BLaER1 treated with 17β-estradiol and CSF1 and Interleukin-3, amounts not matched to agents 10 nM and 100 nM (cell line): Measurements from ENCODE around the gene EPHA2.
"Not testable (repeated sequence)": the region's sequence is repeated elsewhere in the genome, so short reads cannot be mapped to it uniquely, and the experiment has no call there.

Source experiments
- H3K27ac ChIP-seq, 11 experiments: shearing (Covaris generic); formaldehyde crosslinking; 2 replicates each; pipeline ENCODE4 v1.8.1; 2022
- H3K27me3 ChIP-seq, 11 experiments: shearing (Covaris generic); formaldehyde crosslinking; 2 replicates each; pipeline ENCODE4 v1.8.1; 2022
- H3K36me3 ChIP-seq, 11 experiments: shearing (Covaris generic); formaldehyde crosslinking; 2 replicates each; pipeline ENCODE4 v1.8.1; 2022
- H3K4me1 ChIP-seq, 10 experiments: shearing (Covaris generic); formaldehyde crosslinking; 2 replicates each; pipeline ENCODE4 v1.8.1; 2022
- H3K4me2 ChIP-seq, 11 experiments: shearing (Covaris generic); formaldehyde crosslinking; 2 replicates each; pipeline ENCODE4 v1.8.1; 2022
- H3K4me3 ChIP-seq, 10 experiments: shearing (Covaris generic); formaldehyde crosslinking; 2 replicates each; pipeline ENCODE4 v1.8.1; 2022
- H3K9ac ChIP-seq, 11 experiments: shearing (Covaris generic); formaldehyde crosslinking; 2 replicates each; pipeline ENCODE4 v1.8.1; 2022
- H3K9me3 ChIP-seq, 11 experiments: shearing (Covaris generic); formaldehyde crosslinking; replicated peaks in 1 of 11; 2 replicates each; pipeline ENCODE4 v1.8.1; 2022
- H4K20me1 ChIP-seq, 11 experiments: shearing (Covaris generic); formaldehyde crosslinking; 2 replicates each; pipeline ENCODE4 v1.8.1; 2022
- Cebpa-rat ChIP-seq, 11 experiments: shearing (Covaris generic); IDR thresholded peaks; 2 replicates each; pipeline ENCODE4 v1.8.1; 2022

EPHA2 gene

GRCh38 chr1:16167331-16168143, 11.7 kb upstream of the EPHA2 start:
- TF ChIP-seq Cebpa-rat (IDR thresholded peaks at IDR 0.05): no peak
- peaks cover 35 to 56% (median 53%) of the 10 kb centered on the region in 10 experiments for H3K4me1 ChIP-seq
- no peaks in the 10 kb centered on the region for H3K9me3 ChIP-seq
- peaks cover 0 to 12% (median 0%) of the 10 kb centered on the region in 11 experiments; a peak in 2 of 22 replicates for H4K20me1 ChIP-seq
- peak overlapping the region; percentile 81 to 94 (median 87) for H3K4me2 ChIP-seq
- peak overlapping the region; percentile 30 to 65 (median 45); a peak in 16 of 20 replicates for H3K4me3 ChIP-seq
- H3K9ac ChIP-seq: peak overlapping the region in 7 of 11 experiments; percentile 5 to 68 (median 30); a peak in 3 of 22 replicates
- H3K36me3 ChIP-seq: no peaks in the 10 kb centered on the region
- H3K27me3 ChIP-seq: peaks cover 21 to 46% (median 37%) of the 10 kb centered on the region in 11 experiments; a peak in 21 of 22 replicates
- no peak overlapping the region for H3K27ac ChIP-seq

- Histone ChIP-seq H3K9ac (no peak overlapping the region), H3K27me3 (peaks cover 21 to 59% (median 49%) of the 10 kb centered on the region in 11 experiments; a peak in 21 of 22 replicates), H3K4me3 (no peak overlapping the region), H3K9me3 (no peaks in the 10 kb centered on the region), H3K36me3 (no peaks in the 10 kb centered on the region), H3K4me1 (peaks cover 45 to 67% (median 65%) of the 10 kb centered on the region in 10 experiments), H4K20me1 (peaks cover 0 to 14% (median 0%) of the 10 kb centered on the region in 11 experiments; a peak in 3 of 22 replicates), H3K4me2 (no peak overlapping the region), H3K27ac (no peak overlapping the region)
- TF ChIP-seq Cebpa-rat (IDR thresholded peaks at IDR 0.05): no peak
These were observed 10.2 kb upstream of the EPHA2 start for GRCh38 chr1:16166117-16166516.

- H3K36me3 ChIP-seq: no peaks in the 10 kb centered on the region
- peaks cover 21 to 58% (median 49%) of the 10 kb centered on the region in 11 experiments; a peak in 21 of 22 replicates for H3K27me3 ChIP-seq
- peaks cover 48 to 73% (median 66%) of the 10 kb centered on the region in 10 experiments for H3K4me1 ChIP-seq
- H3K9ac ChIP-seq: no peak overlapping the region
- H3K9me3 ChIP-seq: no peaks in the 10 kb centered on the region
- H3K4me2 ChIP-seq: peak overlapping the region in 10 of 11 experiments; percentile 9 to 91 (median 41); a peak in 17 of 22 replicates
- no peak overlapping the region for H3K4me3 ChIP-seq
- no peak for TF ChIP-seq Cebpa-rat (IDR thresholded peaks at IDR 0.05)
- H4K20me1 ChIP-seq: peaks cover 0 to 14% (median 0%) of the 10 kb centered on the region in 11 experiments; a peak in 4 of 22 replicates
- H3K27ac ChIP-seq: no peak overlapping the region
These were observed 9.7 kb upstream of the EPHA2 start for GRCh38 chr1:16165548-16165947.

- H3K36me3 ChIP-seq: no peaks in the 10 kb centered on the region
- H3K4me3 ChIP-seq: no peak overlapping the region
- H3K4me1 ChIP-seq: peaks cover 54 to 78% (median 67%) of the 10 kb centered on the region in 10 experiments
- TF ChIP-seq Cebpa-rat (IDR thresholded peaks at IDR 0.05): no peak
- H3K9me3 ChIP-seq: no peaks in the 10 kb centered on the region
- no peak overlapping the region for H3K27ac ChIP-seq
- peak overlapping the region in 10 of 11 experiments; percentile 27 to 91 (median 44); a peak in 20 of 22 replicates for H3K4me2 ChIP-seq
- H4K20me1 ChIP-seq: peaks cover 0 to 14% (median 0%) of the 10 kb centered on the region in 11 experiments; a peak in 4 of 22 replicates
- H3K9ac ChIP-seq: no peak overlapping the region
- peaks cover 21 to 54% (median 48%) of the 10 kb centered on the region in 11 experiments; a peak in 21 of 22 replicates for H3K27me3 ChIP-seq
These were observed 9.2 kb upstream of the EPHA2 start for GRCh38 chr1:16165073-16165364.

GRCh38 chr1:16164213-16165072, 8.6 kb upstream of the EPHA2 start:
- Histone ChIP-seq H3K9ac (no peak overlapping the region), H3K27ac (no peak overlapping the region), H3K9me3 (no peaks in the 10 kb centered on the region), H3K4me1 (peaks cover 54 to 83% (median 71%) of the 10 kb centered on the region in 10 experiments), H3K4me3 (no peak overlapping the region), H3K27me3 (peaks cover 21 to 49% (median 43%) of the 10 kb centered on the region in 11 experiments; a peak in 21 of 22 replicates), H3K36me3 (no peaks in the 10 kb centered on the region), H4K20me1 (peaks cover 0 to 14% (median 0%) of the 10 kb centered on the region in 11 experiments; a peak in 4 of 22 replicates), H3K4me2 (peak overlapping the region; percentile 27 to 91 (median 45); a peak in 21 of 22 replicates)
- TF ChIP-seq Cebpa-rat (IDR thresholded peaks at IDR 0.05): no peak

GRCh38 chr1:16163608-16164212, 7.8 kb upstream of the EPHA2 start:
- Histone ChIP-seq H4K20me1 (peaks cover 0 to 22% (median 0%) of the 10 kb centered on the region in 11 experiments; a peak in 6 of 22 replicates), H3K27me3 (peaks cover 14 to 48% (median 35%) of the 10 kb centered on the region in 11 experiments; a peak in 21 of 22 replicates), H3K4me1 (peaks cover 54 to 83% (median 71%) of the 10 kb centered on the region in 10 experiments), H3K4me2 (peak overlapping the region; percentile 27 to 91 (median 45); a peak in 20 of 22 replicates)
- not testable (repeated sequence) for H3K27ac ChIP-seq, H3K4me3 ChIP-seq, H3K9me3 ChIP-seq, H3K36me3 ChIP-seq, H3K9ac ChIP-seq

- Histone ChIP-seq H3K9ac (peak overlapping the region in 4 of 11 experiments; percentile 9 to 42 (median 20); a peak in 3 of 22 replicates), H3K36me3 (no peaks in the 10 kb centered on the region), H3K4me2 (peak overlapping the region; percentile 75 to 98 (median 89)), H4K20me1 (peaks cover 0 to 27% (median 0%) of the 10 kb centered on the region in 11 experiments; a peak in 6 of 22 replicates), H3K27me3 (peaks cover 2 to 43% (median 23%) of the 10 kb centered on the region in 11 experiments; a peak in 19 of 22 replicates), H3K4me3 (peak overlapping the region in 6 of 10 experiments; percentile 8 to 53 (median 28); a peak in 9 of 20 replicates), H3K27ac (no peak overlapping the region), H3K9me3 (no peaks in the 10 kb centered on the region), H3K4me1 (peaks cover 57 to 85% (median 74%) of the 10 kb centered on the region in 10 experiments)
- TF ChIP-seq Cebpa-rat (IDR thresholded peaks at IDR 0.05): no peak
These were observed 6.4 kb upstream of the EPHA2 start for GRCh38 chr1:16162163-16162822.

GRCh38 chr1:16161717-16162116, 5.8 kb upstream of the EPHA2 start:
- TF ChIP-seq Cebpa-rat (IDR thresholded peaks at IDR 0.05): no peak
- peak overlapping the region; percentile 75 to 98 (median 89) for H3K4me2 ChIP-seq
- peaks cover 0 to 33% (median 5%) of the 10 kb centered on the region in 11 experiments; a peak in 8 of 22 replicates for H4K20me1 ChIP-seq
- no peaks in the 10 kb centered on the region for H3K9me3 ChIP-seq
- no peaks in the 10 kb centered on the region for H3K36me3 ChIP-seq
- peaks cover 63 to 91% (median 79%) of the 10 kb centered on the region in 10 experiments for H3K4me1 ChIP-seq
- H3K27me3 ChIP-seq: peaks cover 4 to 40% (median 23%) of the 10 kb centered on the region in 11 experiments
- no peak overlapping the region for H3K27ac ChIP-seq
- H3K4me3 ChIP-seq: peak overlapping the region in 1 of 10 experiments; percentile 22; a peak in 2 of 20 replicates
- 0 out of 22 replicates have a peak overlapping the region, but pooled peaks of 1 of the 11 experiments have one; percentile 9 for H3K9ac ChIP-seq
